DND-41 (cell line): Measurements from ENCODE around the gene NSD1.
A peak's percentile ranks its signal among the peaks of the same experiment; 100 is the strongest.

Source experiments
- ATAC-seq: fragments of 200-7000 bp; cut with Tn5 transposase; 3 replicates; pipeline ENCODE4 v1.9.1; 2021; ENCODE audit warnings: low read depth; ENCODE audit not compliant: insufficient read depth
- DNase-seq: peaks from one replicate; pipeline ENCODE4 v3.0.0-alpha.2; 2020
- H2AFZ ChIP-seq: 2 replicates; pipeline ENCODE4 v1.6.0; 2012; ENCODE audit warnings: low read depth, low read length
- H3K27ac ChIP-seq: 2 replicates; pipeline ENCODE4 v1.5.1; 2012; ENCODE audit warnings: low read length, inconsistent platforms
- H3K27me3 ChIP-seq: fragments of 200-600 bp; sonication (generic); 2 replicates; pipeline ENCODE4 v1.6.0; 2012; ENCODE audit warnings: low read length, mild to moderate bottlenecking, inconsistent platforms; ENCODE audit not compliant: insufficient read depth, poor library complexity
- H3K36me3 ChIP-seq: 2 replicates; pipeline ENCODE4 v1.5.1; 2012; ENCODE audit warnings: low read length, inconsistent platforms; ENCODE audit not compliant: insufficient read depth
- H3K4me1 ChIP-seq: 2 replicates; pipeline ENCODE4 v1.5.1; 2012; ENCODE audit warnings: mild to moderate bottlenecking, low read length; ENCODE audit not compliant: insufficient read depth
- H3K4me2 ChIP-seq: 2 replicates; pipeline ENCODE4 v1.6.0; 2012; ENCODE audit warnings: mild to moderate bottlenecking, moderate library complexity, low read length, inconsistent platforms; ENCODE audit not compliant: insufficient read depth
- H3K4me3 ChIP-seq, 2 experiments: fragments of 200-600 bp in 1 of 2; shearing (Covaris generic) in 1 of 2; 2 replicates each; pipeline ENCODE4 v1.5.1; 2012 to 2016; ENCODE audit warnings: inconsistent platforms in 2 of 2, low read length in 2 of 2, mild to moderate bottlenecking in 2 of 2, low read depth in 1 of 2, moderate library complexity in 1 of 2
- H3K79me2 ChIP-seq: 2 replicates; pipeline ENCODE4 v1.6.0; 2012; ENCODE audit warnings: low read length, inconsistent platforms; ENCODE audit not compliant: insufficient read depth
- H3K9ac ChIP-seq: 2 replicates; pipeline ENCODE4 v1.6.0; 2012; ENCODE audit warnings: low read depth, mild to moderate bottlenecking, inconsistent platforms, low read length, moderate library complexity
- H3K9me3 ChIP-seq: 2 replicates; pipeline ENCODE4 v1.5.1; 2012; ENCODE audit warnings: low read length, moderate library complexity, mild to moderate bottlenecking, inconsistent platforms; ENCODE audit not compliant: insufficient read depth, severe bottlenecking
- H4K20me1 ChIP-seq: 2 replicates; pipeline ENCODE4 v1.6.0; 2012; ENCODE audit warnings: low read length; ENCODE audit not compliant: insufficient read depth
- EZH2 ChIP-seq: IDR thresholded peaks from 3 replicates; pipeline ENCODE4 v1.6.1; 2012; ENCODE audit warnings: borderline replicate concordance, low read depth, mild to moderate bottlenecking, moderate library complexity, low read length, inconsistent platforms; ENCODE audit not compliant: severe bottlenecking
- TF ChIP-seq, protein P1 (sequence below): IDR thresholded peaks from 2 replicates; pipeline ENCODE4 v1.5.1; 2012; ENCODE audit warnings: borderline replicate concordance, low read length, moderate library complexity, mild to moderate bottlenecking; ENCODE audit not compliant: poor library complexity, severe bottlenecking; ENCODE audit errors: extremely low read depth

NSD1 gene

DNA sequence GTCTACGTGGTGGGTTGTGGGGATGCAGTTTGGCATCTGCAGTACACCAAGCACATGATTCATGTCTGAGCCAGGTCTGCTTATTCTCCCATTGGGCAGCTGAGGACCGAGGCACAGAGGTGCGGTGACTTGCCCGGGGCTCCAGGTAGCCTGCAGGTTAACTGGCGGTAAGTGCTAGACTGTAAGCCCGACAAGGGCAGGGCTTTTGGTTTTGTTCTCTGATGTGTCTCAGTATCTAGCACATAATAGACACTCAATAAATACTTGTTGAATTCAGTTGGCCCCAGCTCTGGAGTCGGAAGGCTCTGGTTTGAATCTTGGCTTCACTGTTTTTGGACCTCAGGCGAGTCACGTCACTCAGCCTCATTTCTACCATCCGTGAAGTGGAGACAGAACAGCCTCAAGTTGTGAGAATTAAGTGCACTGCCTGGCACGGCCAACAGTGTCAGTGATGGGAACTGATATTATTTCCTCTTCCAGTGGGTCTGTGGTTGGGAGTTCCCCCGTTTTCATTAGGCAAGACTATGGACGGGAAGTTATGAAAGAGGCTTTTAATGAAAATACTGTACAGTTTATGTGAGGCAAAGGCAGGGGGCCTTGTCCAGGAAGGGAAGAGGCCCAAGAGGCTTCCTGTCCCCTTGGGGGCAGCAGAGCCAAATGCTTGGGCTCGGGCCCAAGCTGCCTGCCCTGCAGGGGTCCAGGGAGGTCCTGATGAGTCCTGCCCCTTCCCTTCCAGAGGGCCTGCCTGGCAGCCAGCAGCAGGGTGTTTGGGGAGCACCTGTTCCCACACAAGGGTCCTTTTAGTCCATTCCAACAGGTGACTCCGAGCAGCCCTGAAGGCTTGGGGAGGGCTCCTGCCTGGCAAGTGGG, 173.3 kb downstream of the NSD1 start:
- Histone ChIP-seq H3K79me2 (peaks cover 89% of the 10 kb centered on the region), H3K27me3 (no peaks in the 10 kb centered on the region), H3K27ac (no peak overlapping the region), H3K9ac (no peak overlapping the region), H3K4me3 (no peak overlapping the region), H3K36me3 (peaks cover 69% of the 10 kb centered on the region), H2AFZ (no peak overlapping the region), H4K20me1 (peaks cover 61% of the 10 kb centered on the region), H3K9me3 (no peaks in the 10 kb centered on the region), H3K4me1 (peaks cover 68% of the 10 kb centered on the region), H3K4me2 (peak overlapping the region; percentile 7)
- no peak for DNase-seq
- no peak for ATAC-seq
- TF ChIP-seq EZH2 = no peak
- TF ChIP-seq, protein P1, sequence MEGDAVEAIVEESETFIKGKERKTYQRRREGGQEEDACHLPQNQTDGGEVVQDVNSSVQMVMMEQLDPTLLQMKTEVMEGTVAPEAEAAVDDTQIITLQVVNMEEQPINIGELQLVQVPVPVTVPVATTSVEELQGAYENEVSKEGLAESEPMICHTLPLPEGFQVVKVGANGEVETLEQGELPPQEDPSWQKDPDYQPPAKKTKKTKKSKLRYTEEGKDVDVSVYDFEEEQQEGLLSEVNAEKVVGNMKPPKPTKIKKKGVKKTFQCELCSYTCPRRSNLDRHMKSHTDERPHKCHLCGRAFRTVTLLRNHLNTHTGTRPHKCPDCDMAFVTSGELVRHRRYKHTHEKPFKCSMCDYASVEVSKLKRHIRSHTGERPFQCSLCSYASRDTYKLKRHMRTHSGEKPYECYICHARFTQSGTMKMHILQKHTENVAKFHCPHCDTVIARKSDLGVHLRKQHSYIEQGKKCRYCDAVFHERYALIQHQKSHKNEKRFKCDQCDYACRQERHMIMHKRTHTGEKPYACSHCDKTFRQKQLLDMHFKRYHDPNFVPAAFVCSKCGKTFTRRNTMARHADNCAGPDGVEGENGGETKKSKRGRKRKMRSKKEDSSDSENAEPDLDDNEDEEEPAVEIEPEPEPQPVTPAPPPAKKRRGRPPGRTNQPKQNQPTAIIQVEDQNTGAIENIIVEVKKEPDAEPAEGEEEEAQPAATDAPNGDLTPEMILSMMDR = no peak

DNA sequence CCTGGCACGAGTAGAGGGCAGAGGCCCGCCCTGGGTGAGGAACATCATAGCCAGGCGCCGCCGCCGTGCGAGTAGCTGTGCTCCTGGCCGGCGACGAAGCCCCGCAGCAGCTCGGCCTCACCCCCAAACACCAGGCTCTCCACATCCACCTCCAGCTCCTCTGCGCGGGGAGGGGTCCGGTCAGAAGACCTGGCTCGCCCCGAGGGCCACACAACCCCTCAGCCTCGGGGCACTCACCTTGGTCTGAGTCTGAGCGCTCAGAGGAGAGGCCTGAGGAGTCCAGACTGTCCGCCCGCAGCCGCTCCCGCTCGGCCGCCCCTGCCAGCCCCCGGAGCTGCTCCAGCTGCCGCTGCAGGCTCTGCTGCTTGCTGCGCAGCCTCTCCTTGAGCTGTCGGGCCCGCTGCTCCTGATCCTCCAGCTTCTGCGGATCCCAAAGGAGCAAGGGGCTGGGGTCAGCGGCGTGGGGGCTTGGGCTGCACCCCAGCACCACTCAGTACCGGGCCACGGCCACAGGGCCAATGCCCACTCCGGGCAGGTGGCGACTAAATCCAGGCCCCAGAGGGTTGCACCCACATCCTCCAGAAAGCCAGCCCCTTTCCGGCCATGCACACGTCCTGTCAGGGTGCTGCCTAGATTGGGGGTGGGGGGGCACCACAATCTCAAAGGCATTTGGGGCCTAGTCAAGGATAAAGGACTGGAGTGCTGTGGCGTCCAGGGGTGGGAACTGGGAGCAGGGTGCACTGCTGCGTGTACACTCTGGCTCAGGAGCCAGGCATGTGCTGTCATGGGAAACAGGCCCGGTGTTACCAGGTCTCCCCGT, 174.2 kb downstream of the NSD1 start:
- no peak for ATAC-seq
- Histone ChIP-seq H3K4me3 (no peak overlapping the region), H3K4me1 (peaks cover 63% of the 10 kb centered on the region), H3K9me3 (no peaks in the 10 kb centered on the region), H3K36me3 (peaks cover 65% of the 10 kb centered on the region), H3K27me3 (no peaks in the 10 kb centered on the region), H3K27ac (no peak overlapping the region), H3K4me2 (no peak overlapping the region), H3K9ac (no peak overlapping the region), H2AFZ (no peak overlapping the region), H4K20me1 (peaks cover 55% of the 10 kb centered on the region), H3K79me2 (peaks cover 83% of the 10 kb centered on the region)
- TF ChIP-seq EZH2 = no peak
- TF ChIP-seq, protein P1 = no peak
- DNase-seq = no peak

GRCh38 chr5:177308740-177309139, 175.2 kb downstream of the NSD1 start:
- DNase-seq (no peak), ATAC-seq (no peak)
- Histone ChIP-seq H3K27ac (peak overlapping the region; percentile 83), H3K4me3 (no peak overlapping the region), H3K79me2 (peaks cover 83% of the 10 kb centered on the region), H2AFZ (no peak overlapping the region), H3K36me3 (peaks cover 65% of the 10 kb centered on the region), H3K27me3 (no peaks in the 10 kb centered on the region), H3K4me1 (peaks cover 69% of the 10 kb centered on the region), H3K9me3 (no peaks in the 10 kb centered on the region), H3K4me2 (0 out of 2 replicates have a peak overlapping the region, but pooled peaks have one; percentile 81), H3K9ac (no peak overlapping the region), H4K20me1 (peaks cover 54% of the 10 kb centered on the region)
- TF ChIP-seq, protein P1 = no peak
- TF ChIP-seq EZH2 = no peak
